H1 (cell line): Measurements from ENCODE around the gene DGAT2. TPM values are rescaled to one million over a fixed set of nuclear protein-coding genes. Genes with fewer than 3 reads are reported as not detected.

Source experiments
- CTCF ChIA-PET: fragments of 300-600 bp; sonication (Branson Sonifier 250); formaldehyde crosslinking; loops from one replicate; lab custom pipeline; 2021; ENCODE audit not compliant: partially characterized antibody; lab: Charles Lee
- POLR2A ChIA-PET: fragments of 300-600 bp; sonication (Branson Sonifier 250); formaldehyde crosslinking; loops from one replicate; lab custom pipeline; 2021; ENCODE audit warnings: inconsistent platforms; ENCODE audit not compliant: partially characterized antibody; lab: Charles Lee
- DNase-seq, 2 experiments: peaks; one replicate each; pipeline versions ENCODE4 v3.0.0 to v3.0.0-alpha.2; 2010 to 2022; ENCODE audit warnings: low spot score in 2 of 2, low read depth in 1 of 2, mixed read lengths in 1 of 2
- FAIRE-seq: peaks from 2 replicates; lab custom pipeline; 2011; peaks lifted over from hg19 to GRCh38; lab: Jason Lieb, UNC
- H2AFZ ChIP-seq: 2 replicates; pipeline ENCODE4 v1.8.1; 2012; ENCODE audit warnings: low read length, inconsistent platforms
- H2AK5ac ChIP-seq: 2 replicates; pipeline ENCODE4 v1.6.1; 2013; ENCODE audit warnings: low read depth, low read length
- H2BK120ac ChIP-seq: replicated peaks from 2 replicates; pipeline ENCODE3; 2013; ENCODE audit warnings: low read depth, low read length, inconsistent platforms
- H2BK12ac ChIP-seq: 2 replicates; pipeline ENCODE4 v1.6.1; 2013; ENCODE audit warnings: low read depth, low read length
- H2BK15ac ChIP-seq: 2 replicates; pipeline ENCODE4 v1.6.1; 2013; ENCODE audit warnings: low read length
- H2BK20ac ChIP-seq: 2 replicates; pipeline ENCODE4 v1.6.1; 2013; ENCODE audit warnings: low read length
- H2BK5ac ChIP-seq: 2 replicates; pipeline ENCODE4 v1.6.1; 2013; ENCODE audit warnings: low read depth, low read length
- H3K14ac ChIP-seq: 2 replicates; pipeline ENCODE4 v1.6.1; 2013; ENCODE audit warnings: inconsistent platforms; ENCODE audit not compliant: insufficient read length
- H3K18ac ChIP-seq: 2 replicates; pipeline ENCODE4 v1.6.1; 2013; ENCODE audit warnings: low read length; ENCODE audit errors: extremely low read depth
- H3K23ac ChIP-seq: 2 replicates; pipeline ENCODE4 v1.6.1; 2013; ENCODE audit warnings: inconsistent platforms; ENCODE audit not compliant: insufficient read length
- H3K23me2 ChIP-seq: 2 replicates; pipeline ENCODE4 v1.6.1; 2013; ENCODE audit warnings: low read depth, low read length
- H3K27ac ChIP-seq: 2 replicates; pipeline ENCODE4 v1.6.1; 2011; ENCODE audit warnings: low read depth, low read length, inconsistent platforms
- H3K27me3 ChIP-seq, 4 experiments: replicated peaks in 1 of 4; 1 replicate in 1 of 4; 2 replicates in 3 of 4; pipeline versions ENCODE4 v1.6.1 to v1.8.1; 2011 to 2013; ENCODE audit warnings: low read length in 3 of 4, mild to moderate bottlenecking in 3 of 4, inconsistent platforms in 2 of 4, mixed read lengths in 2 of 4, moderate library complexity in 1 of 4; ENCODE audit not compliant: control insufficient read depth in 3 of 4, insufficient read depth in 3 of 4; ENCODE audit errors: extremely low read depth in 1 of 4
- H3K36me3 ChIP-seq, 4 experiments: 2 replicates each; pipeline versions ENCODE4 v1.6.1 to v1.8.1; 2011 to 2013; ENCODE audit warnings: mild to moderate bottlenecking in 4 of 4, low read length in 3 of 4, moderate library complexity in 2 of 4, control low read depth in 1 of 4, inconsistent platforms in 1 of 4; ENCODE audit not compliant: insufficient read depth in 4 of 4, control insufficient read depth in 2 of 4
- H3K4ac ChIP-seq: replicated peaks from 2 replicates; pipeline ENCODE3; 2013; ENCODE audit warnings: low read length, low read depth, mixed read lengths, inconsistent platforms; ENCODE audit not compliant: insufficient read length
- H3K4me1 ChIP-seq, 4 experiments: replicated peaks in 1 of 4; 1 replicate in 1 of 4; 2 replicates in 3 of 4; pipeline versions ENCODE4 v1.6.1 to v1.8.1; 2011 to 2013; ENCODE audit warnings: low read length in 3 of 4, inconsistent platforms in 2 of 4, mixed read lengths in 1 of 4; ENCODE audit not compliant: insufficient read depth in 4 of 4, control insufficient read depth in 3 of 4
- H3K4me2 ChIP-seq, 2 experiments: 2 replicates each; pipeline versions ENCODE4 v1.6.1 to v1.8.1; 2011 to 2013; ENCODE audit warnings: low read depth in 2 of 2, low read length in 2 of 2, control low read depth in 1 of 2, inconsistent platforms in 1 of 2, mild to moderate bottlenecking in 1 of 2; ENCODE audit not compliant: insufficient read depth in 1 of 2
- H3K4me3 ChIP-seq, 4 experiments: fragments of 200-600, 300-600 bp in 1 of 4; sonication (generic), shearing (Covaris generic), sonication (Bioruptor Twin) in 1 of 4; 2 replicates each; pipeline versions ENCODE4 v1.5.1 to v1.8.1; 2011 to 2016; ENCODE audit warnings: low read length in 4 of 4, low read depth in 3 of 4, control low read depth in 2 of 4, inconsistent platforms in 2 of 4, mild to moderate bottlenecking in 2 of 4, mixed read lengths in 1 of 4, moderate library complexity in 1 of 4; ENCODE audit not compliant: insufficient read depth in 2 of 4; ENCODE audit errors: extremely low read depth in 1 of 4
- H3K56ac ChIP-seq: replicated peaks from 2 replicates; pipeline ENCODE3; 2013; ENCODE audit warnings: low read depth, mild to moderate bottlenecking, mixed read lengths, low read length, inconsistent platforms; ENCODE audit not compliant: insufficient read length
- H3K79me1 ChIP-seq: 2 replicates; pipeline ENCODE4 v1.6.1; 2013; ENCODE audit warnings: low read depth, low read length, control low read depth
- H3K79me2 ChIP-seq, 2 experiments: 2 replicates each; pipeline versions ENCODE4 v1.6.1 to v1.8.1; 2012 to 2013; ENCODE audit warnings: low read length in 2 of 2, mild to moderate bottlenecking in 2 of 2, inconsistent platforms in 1 of 2; ENCODE audit not compliant: insufficient read depth in 2 of 2, control insufficient read depth in 1 of 2
- H3K9ac ChIP-seq, 4 experiments: replicated peaks in 1 of 4; 1 replicate in 1 of 4; 2 replicates in 3 of 4; pipeline versions ENCODE4 v1.6.1 to v1.8.1; 2011 to 2013; ENCODE audit warnings: low read depth in 3 of 4, low read length in 3 of 4, control low read depth in 2 of 4, mild to moderate bottlenecking in 2 of 4, moderate library complexity in 2 of 4, inconsistent platforms in 1 of 4; ENCODE audit errors: extremely low read depth in 1 of 4
- H3K9me3 ChIP-seq, 2 experiments: 2 replicates each; pipeline versions ENCODE4 v1.6.1 to v1.8.1; 2012 to 2013; ENCODE audit warnings: mild to moderate bottlenecking in 2 of 2, moderate library complexity in 2 of 2, control low read depth in 1 of 2, inconsistent platforms in 1 of 2, low read depth in 1 of 2, low read length in 1 of 2, mixed read lengths in 1 of 2; ENCODE audit not compliant: insufficient read depth in 2 of 2
- H4K20me1 ChIP-seq, 2 experiments: replicated peaks in 1 of 2; 2 replicates each; pipeline versions ENCODE3 to v1.8.1; 2011 to 2013; ENCODE audit warnings: inconsistent platforms in 2 of 2, low read length in 2 of 2, mild to moderate bottlenecking in 1 of 2; ENCODE audit not compliant: insufficient read depth in 2 of 2, control insufficient read depth in 1 of 2
- H4K5ac ChIP-seq: 2 replicates; pipeline ENCODE4 v1.6.1; 2013; ENCODE audit warnings: low read length, low read depth, mixed read lengths, inconsistent platforms; ENCODE audit not compliant: insufficient read length
- H4K8ac ChIP-seq: 2 replicates; pipeline ENCODE4 v1.8.0; 2013; ENCODE audit warnings: mild to moderate bottlenecking, moderate library complexity, low read length, inconsistent platforms; ENCODE audit not compliant: insufficient read depth; ENCODE audit errors: extremely low read depth
- H4K91ac ChIP-seq: replicated peaks from 2 replicates; pipeline ENCODE3; 2013; ENCODE audit warnings: low read length, mixed read lengths, inconsistent platforms; ENCODE audit not compliant: insufficient read length
- EGR1 ChIP-seq: IDR thresholded peaks from 2 replicates; pipeline ENCODE4 v1.6.1; 2011; ENCODE audit warnings: low read depth, low read length, borderline replicate concordance
- POU5F1 ChIP-seq: IDR thresholded peaks from 2 replicates; pipeline ENCODE4 v1.6.1; 2011; ENCODE audit warnings: low read depth, mild to moderate bottlenecking, low read length, moderate library complexity
- WGBS, 2 experiments: shearing (Covaris generic) in 1 of 2; methylation state at CpG; one replicate each; pipeline versions ENCODE4 v1.1.6 to v1.1.7; 2013 to 2015; ENCODE audit warnings: low lambda C conversion rate in 2 of 2, mixed read lengths in 2 of 2, inconsistent platforms in 1 of 2, low coverage in 1 of 2, missing lambda C conversion rate in 1 of 2; ENCODE audit not compliant: insufficient replicate concordance in 2 of 2, insufficient coverage in 1 of 2, insufficient read length in 1 of 2; ENCODE audit errors: extremely low coverage in 1 of 2, missing lambda C conversion rate in 1 of 2; 5-methylcytosine and 5-hydroxymethylcytosine counted together
- polyA plus RNA-seq, 7 experiments: library from polyadenylated mRNA; depleted of rRNA in 3 of 7; stranded (reverse) in 5 of 7; unstranded in 2 of 7; fragments of >200 nt in 5 of 7; fragments of 200-250 nt in 2 of 7; gene quantifications; 1 replicate in 5 of 7; 2 replicates in 1 of 7; 4 replicates in 1 of 7; pipeline versions ENCODE4 v1.2.1 to v1.2.3, GENCODE V29; 2011 to 2013; ENCODE audit warnings: missing spikeins in 2 of 7, mixed read lengths in 2 of 7
- small RNA-seq: library from polyadenylated mRNA; stranded (forward); fragments of <200 nt; extraction: miRNeasy Mini kit (QIAGEN cat#:217004); gene quantifications from one replicate; pipeline ENCODE3, GENCODE V24; 2013; ENCODE audit not compliant: insufficient read depth
- total RNA-seq: library from RNA; stranded (reverse); fragmentation: NEBNext Ultra II Directional; extraction: Animal tissue kit (Norgen Biotek cat#: 25700); gene quantifications from 2 replicates; pipeline ENCODE4 v1.2.1, GENCODE V29; 2021

DGAT2 gene
- total and polyA plus RNA-seq, 2 of the 8 experiments (the other 6 are each of a cell fraction or from before 2014, with no cell fraction given): 3.2 to 5.9 TPM

- H3K36me3 ChIP-seq: no peaks in the 10 kb centered on the region; a peak in 1 of 8 replicates
- no peaks in the 10 kb centered on the region for H3K27me3 ChIP-seq
- ChIA-PET POLR2A (no interaction called here), CTCF (interaction anchor here (0.7 to 1.9 kb wide), 4 partner anchors 17 to 126 kb away, joined by 3 to 5 read pairs (median 3); no protein-coding TSS in a partner anchor)
- no peak overlapping the region for H3K27ac ChIP-seq
- no peak overlapping the region for H2BK12ac ChIP-seq
- 82% methylated on average over 3 of the region's 3 CpGs; no CpG with 5 or more reads in 1 of the 2 experiments for WGBS, 2 experiments
- H3K4me2 ChIP-seq: no peak overlapping the region
- no peak overlapping the region for H3K4ac ChIP-seq
- no peak overlapping the region for H2BK5ac ChIP-seq
- H2BK15ac ChIP-seq: no peak overlapping the region
- DNase-seq: no peak
- no peak overlapping the region for H2BK20ac ChIP-seq
- H2AFZ ChIP-seq: no peak overlapping the region
- no peaks in the 10 kb centered on the region; a peak in 1 of 7 replicates for H3K4me1 ChIP-seq
- TF ChIP-seq EGR1: no peak
- no peak for TF ChIP-seq POU5F1
- FAIRE-seq: no peak
- H3K23ac ChIP-seq: no peak overlapping the region
- H3K79me2 ChIP-seq: 0 out of 4 replicates have a peak, but pooled peaks cover 0 to 4% of the 10 kb centered on the region in 2 experiments
- no peaks in the 10 kb centered on the region for H3K79me1 ChIP-seq
- no peak overlapping the region for H3K14ac ChIP-seq
- no peaks in the 10 kb centered on the region for H4K20me1 ChIP-seq
- no peak overlapping the region for H3K18ac ChIP-seq
- no peak overlapping the region for H4K8ac ChIP-seq
- no peak overlapping the region for H2BK120ac ChIP-seq
- H2AK5ac ChIP-seq: no peak overlapping the region
- H3K9ac ChIP-seq: no peak overlapping the region; a peak in 1 of 7 replicates
- H3K9me3 ChIP-seq: no peaks in the 10 kb centered on the region
- no peak overlapping the region for H4K5ac ChIP-seq
- no peak overlapping the region for H3K4me3 ChIP-seq
- H3K23me2 ChIP-seq: no peaks in the 10 kb centered on the region
- no peak overlapping the region for H4K91ac ChIP-seq
- H3K56ac ChIP-seq: no peak overlapping the region
These were observed 82.2 kb downstream of the DGAT2 start for GRCh38 chr11:75850787-75851186.

Small RNAs within 50 kb of the gene (small RNA-seq; reads per million reads assigned to genes)
- gene RF00019 (not detected), gene RN7SL786P (not detected)

Other genes starting within 250 kb of the DGAT2 start
- 8.1 and 8.6 TPM in 2 replicates for gene GDPD5, start 242.8 kb upstream of the DGAT2 start, total RNA-seq
- 7.8 and 10.2 TPM in 2 replicates for gene GDPD5, start 242.8 kb upstream of the DGAT2 start, polyA plus RNA-seq (2011; rRNA removed)
- gene SERPINH1, start 206.5 kb upstream of the DGAT2 start, total RNA-seq: 420 and 424 TPM in 2 replicates
- 621 and 869 TPM in 2 replicates for gene SERPINH1, start 206.5 kb upstream of the DGAT2 start, polyA plus RNA-seq (2011; rRNA removed)
- gene MAP6, start 99.7 kb upstream of the DGAT2 start, total RNA-seq: 0.54 and 0.94 TPM in 2 replicates
- 0.49 and 0.89 TPM in 2 replicates for gene MAP6, start 99.7 kb upstream of the DGAT2 start, polyA plus RNA-seq (2011; rRNA removed)
- gene MOGAT2, start 50.9 kb upstream of the DGAT2 start, total RNA-seq: not detected in 2 replicates
- gene MOGAT2, start 50.9 kb upstream of the DGAT2 start, polyA plus RNA-seq (2011; rRNA removed): not detected in 2 replicates
- 10.4 and 14.7 TPM in 2 replicates for gene UVRAG, start 46.4 kb downstream of the DGAT2 start, total RNA-seq
- gene UVRAG, start 46.4 kb downstream of the DGAT2 start, polyA plus RNA-seq (2011; rRNA removed): 4.6 and 5.5 TPM in 2 replicates